Mononuclear cell (primary cell): Measurements from ENCODE around the gene LEMD1. TPM values are rescaled to one million over a fixed set of nuclear protein-coding genes. Genes with fewer than 3 reads are reported as not detected.
"Not testable (repeated sequence)": the region's sequence is repeated elsewhere in the genome, so short reads cannot be mapped to it uniquely, and the experiment has no call there.

ENCODE experiments used
- H3K27me3 ChIP-seq: 2 replicates; pipeline ENCODE4 v1.6.0; 2011; ENCODE audit warnings: low read length, control low read depth; ENCODE audit not compliant: insufficient read depth
- H3K4me1 ChIP-seq: 2 replicates; pipeline ENCODE4 v1.5.1; 2011; ENCODE audit warnings: mild to moderate bottlenecking, low read length, control low read depth; ENCODE audit not compliant: insufficient read depth
- H3K4me3 ChIP-seq: 2 replicates; pipeline ENCODE4 v1.5.1; 2011; ENCODE audit warnings: mild to moderate bottlenecking, low read length, moderate library complexity
- H3K9me3 ChIP-seq: 2 replicates; pipeline ENCODE4 v1.5.1; 2011; ENCODE audit warnings: low read depth, mild to moderate bottlenecking, control low read depth, low read length
- total RNA-seq: library from RNA; depleted of rRNA; stranded (reverse); fragments of >200 nt; gene quantifications from one replicate; pipeline ENCODE4 v1.2.3, GENCODE V29; 2012

Gene LEMD1
- total RNA-seq, 1 donor, result 0.31 TPM

GRCh38 chr1:205423814-205424399 is 2.1 kb upstream of the LEMD1 start:
- no peak overlapping the region for H3K4me3 ChIP-seq

GRCh38 chr1:205422993-205423642 is 1.3 kb upstream of the LEMD1 start:
- Histone ChIP-seq H3K4me1 (no peaks in the 10 kb centered on the region), H3K27me3 (peaks cover 35% of the 10 kb centered on the region)

More at GRCh38 chr1:205423814-205424399, 2.1 kb upstream of the LEMD1 start:
- H3K27me3 ChIP-seq, result peaks cover 35% of the 10 kb centered on the region
- H3K9me3 ChIP-seq, result no peaks in the 10 kb centered on the region
- H3K4me1 ChIP-seq, result no peaks in the 10 kb centered on the region

GRCh38 chr1:205420938-205421337 is 918 bp downstream of the LEMD1 start:
- H3K4me1 ChIP-seq, result no peaks in the 10 kb centered on the region
- H3K9me3 ChIP-seq, result no peaks in the 10 kb centered on the region
- peaks cover 35% of the 10 kb centered on the region for H3K27me3 ChIP-seq
- no peak overlapping the region for H3K4me3 ChIP-seq

More at GRCh38 chr1:205422993-205423642, 1.3 kb upstream of the LEMD1 start:
- no peak overlapping the region for H3K4me3 ChIP-seq
- H3K9me3 ChIP-seq, result no peaks in the 10 kb centered on the region

- no peak overlapping the region for H3K4me3 ChIP-seq
- H3K27me3 ChIP-seq, result peaks cover 9% of the 10 kb centered on the region
- no peaks in the 10 kb centered on the region for H3K9me3 ChIP-seq
- no peaks in the 10 kb centered on the region for H3K4me1 ChIP-seq
Measured at GRCh38 chr1:205417870-205418635, 3.8 kb downstream of the LEMD1 start.

GRCh38 chr1:205416322-205416721 is 5.5 kb downstream of the LEMD1 start:
- Histone ChIP-seq H3K4me1 (no peaks in the 10 kb centered on the region), H3K4me3 (no peak overlapping the region), H3K9me3 (no peaks in the 10 kb centered on the region), H3K27me3 (peaks cover 1% of the 10 kb centered on the region)

GRCh38 chr1:205410581-205411298 is 11.1 kb downstream of the LEMD1 start:
- Histone ChIP-seq H3K27me3 (no peaks in the 10 kb centered on the region), H3K4me3 (no peak overlapping the region), H3K4me1 (no peaks in the 10 kb centered on the region), H3K9me3 (no peaks in the 10 kb centered on the region)

GRCh38 chr1:205407970-205408369 is 13.9 kb downstream of the LEMD1 start:
- H3K9me3 ChIP-seq, result no peaks in the 10 kb centered on the region
- H3K4me1 ChIP-seq, result no peaks in the 10 kb centered on the region
- no peak overlapping the region for H3K4me3 ChIP-seq
- no peaks in the 10 kb centered on the region for H3K27me3 ChIP-seq

- not testable (repeated sequence) for H3K9me3 ChIP-seq, H3K27me3 ChIP-seq, H3K4me1 ChIP-seq, H3K4me3 ChIP-seq
Measured at GRCh38 chr1:205406252-205406651, 15.6 kb downstream of the LEMD1 start.

GRCh38 chr1:205404484-205404883 is 17.4 kb downstream of the LEMD1 start:
- not testable (repeated sequence) for H3K4me3 ChIP-seq, H3K4me1 ChIP-seq, H3K9me3 ChIP-seq, H3K27me3 ChIP-seq

GRCh38 chr1:205398586-205398985 is 23.3 kb downstream of the LEMD1 start:
- H3K27me3 ChIP-seq, result peaks cover 10% of the 10 kb centered on the region
- H3K9me3 ChIP-seq, result no peaks in the 10 kb centered on the region
- no peaks in the 10 kb centered on the region for H3K4me1 ChIP-seq
- no peak overlapping the region for H3K4me3 ChIP-seq

- peaks cover 10% of the 10 kb centered on the region for H3K27me3 ChIP-seq
- no peaks in the 10 kb centered on the region for H3K9me3 ChIP-seq
- H3K4me1 ChIP-seq, result no peaks in the 10 kb centered on the region
- H3K4me3 ChIP-seq, result no peak overlapping the region
Measured at GRCh38 chr1:205396967-205397616, 24.8 kb downstream of the LEMD1 start.

- no peaks in the 10 kb centered on the region for H3K9me3 ChIP-seq
- no peaks in the 10 kb centered on the region for H3K4me1 ChIP-seq
- H3K4me3 ChIP-seq, result no peak overlapping the region
- H3K27me3 ChIP-seq, result peaks cover 18% of the 10 kb centered on the region
Measured at GRCh38 chr1:205395616-205396015, 26.2 kb downstream of the LEMD1 start.

- Histone ChIP-seq H3K4me1 (no peaks in the 10 kb centered on the region), H3K4me3 (no peak overlapping the region), H3K27me3 (peaks cover 20% of the 10 kb centered on the region), H3K9me3 (no peaks in the 10 kb centered on the region)
Measured at GRCh38 chr1:205392650-205393049, 29.2 kb downstream of the LEMD1 start.

- Histone ChIP-seq H3K4me3 (no peak overlapping the region), H3K9me3 (no peaks in the 10 kb centered on the region), H3K4me1 (no peaks in the 10 kb centered on the region), H3K27me3 (peaks cover 20% of the 10 kb centered on the region)
Measured at GRCh38 chr1:205391386-205391785, 30.5 kb downstream of the LEMD1 start.

GRCh38 chr1:205387845-205388244 is 34.0 kb downstream of the LEMD1 start:
- Histone ChIP-seq H3K9me3 (no peaks in the 10 kb centered on the region), H3K4me3 (no peak overlapping the region), H3K27me3 (peaks cover 10% of the 10 kb centered on the region), H3K4me1 (no peaks in the 10 kb centered on the region)
